ENCODE results near the gene HSPA6.
"Not testable (repeated sequence)": the region's sequence is repeated elsewhere in the genome, so short reads cannot be mapped to it uniquely, and the experiment has no call there.

Gene HSPA6

GRCh38 chr1:161532644-161533567 lies 8.6 kb downstream of the HSPA6 start:
- not testable (repeated sequence) for DNase-seq (ENCODE audit: low read depth in 2 of 2)

GRCh38 chr1:161537068-161537669 lies 12.8 kb downstream of the HSPA6 start:
- DNase-seq (ENCODE audit: low read depth in 2 of 2): not testable (repeated sequence)

GRCh38 chr1:161538925-161539479 lies 14.7 kb downstream of the HSPA6 start:
- not testable (repeated sequence) for DNase-seq (ENCODE audit: low read depth in 2 of 2)

- DNase-seq (ENCODE audit: low read depth in 2 of 2): peak; percentile 58 to 61
These were observed 15.6 kb downstream of the HSPA6 start for GRCh38 chr1:161539731-161540569.

GRCh38 chr1:161540570-161540960 lies 16.2 kb downstream of the HSPA6 start:
- not testable (repeated sequence) for DNase-seq (ENCODE audit: low read depth in 2 of 2)

GRCh38 chr1:161542091-161542559 lies 17.8 kb downstream of the HSPA6 start:
- DNase-seq (ENCODE audit: low read depth in 2 of 2): not testable (repeated sequence)

GRCh38 chr1:161543125-161543524 lies 18.8 kb downstream of the HSPA6 start:
- DNase-seq (ENCODE audit: low read depth in 2 of 2): not testable (repeated sequence)

- not testable (repeated sequence) for DNase-seq (ENCODE audit: low read depth in 2 of 2)
These were observed 20.8 kb downstream of the HSPA6 start for GRCh38 chr1:161545005-161545731.

GRCh38 chr1:161547995-161548741 lies 23.8 kb downstream of the HSPA6 start:
- not testable (repeated sequence) for DNase-seq (ENCODE audit: low read depth in 2 of 2)

GRCh38 chr1:161548749-161549406 lies 24.5 kb downstream of the HSPA6 start:
- not testable (repeated sequence) for DNase-seq (ENCODE audit: low read depth in 2 of 2)

GRCh38 chr1:161549652-161550051 lies 25.3 kb downstream of the HSPA6 start, which contains the start of gene FCGR3A:
TSS of gene FCGR3A (minus strand) at chr1:161549818. CDS start at chr1:161549736, 82 bp downstream.
- no peak for DNase-seq (ENCODE audit: low read depth in 2 of 2)

- not testable (repeated sequence) for DNase-seq (ENCODE audit: low read depth in 2 of 2)
These were observed 26.6 kb downstream of the HSPA6 start for GRCh38 chr1:161550942-161551341.

GRCh38 chr1:161553631-161554030 lies 29.3 kb downstream of the HSPA6 start:
- not testable (repeated sequence) for DNase-seq (ENCODE audit: low read depth in 2 of 2)

GRCh38 chr1:161554340-161554739 lies 30.0 kb downstream of the HSPA6 start:
- not testable (repeated sequence) for DNase-seq (ENCODE audit: low read depth in 2 of 2)

GRCh38 chr1:161554815-161555417 lies 30.6 kb downstream of the HSPA6 start:
- not testable (repeated sequence) for DNase-seq (ENCODE audit: low read depth in 2 of 2)

- not testable (repeated sequence) for DNase-seq (ENCODE audit: low read depth in 2 of 2)
These were observed 31.8 kb downstream of the HSPA6 start for GRCh38 chr1:161556143-161556542.

- DNase-seq (ENCODE audit: low read depth in 2 of 2): not testable (repeated sequence)
These were observed 32.6 kb downstream of the HSPA6 start for GRCh38 chr1:161556990-161557389.

- not testable (repeated sequence) for DNase-seq (ENCODE audit: low read depth in 2 of 2)
These were observed 33.4 kb downstream of the HSPA6 start for GRCh38 chr1:161557506-161558450.
